RPMI7951 (cell line): ENCODE results near the gene XPO5. TPM values are rescaled to one million over a fixed set of nuclear protein-coding genes. Genes with fewer than 3 reads are reported as not detected.
A peak's percentile ranks its signal among the peaks of the same experiment; 100 is the strongest.
"Not testable (repeated sequence)": the region's sequence is repeated elsewhere in the genome, so short reads cannot be mapped to it uniquely, and the experiment has no call there.

ENCODE experiments used
- DNase-seq: peaks from one replicate; pipeline ENCODE4 v3.0.0-alpha.2; 2012; ENCODE audit warnings: low read depth
- total RNA-seq: library from RNA; depleted of rRNA; stranded (reverse); fragments of >200 nt; shearing (Covaris generic); gene quantifications from 2 replicates; pipeline ENCODE4 v1.2.3, GENCODE V29; 2014

Gene XPO5
- total RNA-seq, 1 experiment from 2014 or later: 48.1 TPM

DNA sequence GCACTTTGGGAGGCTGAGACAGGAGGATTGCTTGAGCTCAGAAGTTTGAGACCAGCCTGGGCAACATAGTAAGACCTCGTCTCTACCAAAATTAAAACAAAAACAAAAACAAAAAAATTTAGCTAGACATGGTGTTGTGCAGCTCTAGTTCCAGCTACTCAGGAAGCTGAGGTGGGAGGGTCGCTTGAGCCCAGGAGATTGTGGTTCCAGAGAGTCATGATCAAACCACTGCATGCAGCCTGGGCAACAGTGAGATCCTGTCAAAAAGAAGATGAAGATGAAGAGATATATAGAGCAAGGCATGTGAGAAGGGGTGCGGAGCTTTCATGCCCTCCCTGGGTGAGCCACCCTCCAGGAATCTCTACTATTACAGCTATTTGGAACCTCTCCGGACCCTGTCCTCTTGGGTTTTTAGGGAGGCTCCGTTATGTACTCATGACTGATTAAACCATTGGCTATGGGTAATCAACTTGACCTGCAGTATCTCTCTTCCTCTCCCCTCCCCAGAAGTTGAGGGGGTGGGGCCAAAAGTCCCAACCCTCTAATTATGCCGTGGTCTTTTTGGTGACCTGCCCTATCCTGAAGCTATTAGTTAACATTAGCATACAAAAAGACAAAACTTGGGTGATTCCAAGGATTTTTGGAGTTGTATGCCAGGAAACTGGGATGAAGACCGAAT, 9.2 kb upstream of the XPO5 start:
- DNase-seq: no peak

GRCh38 chr6:43582911-43583310, 7.1 kb upstream of the XPO5 start:
- no peak for DNase-seq

DNA sequence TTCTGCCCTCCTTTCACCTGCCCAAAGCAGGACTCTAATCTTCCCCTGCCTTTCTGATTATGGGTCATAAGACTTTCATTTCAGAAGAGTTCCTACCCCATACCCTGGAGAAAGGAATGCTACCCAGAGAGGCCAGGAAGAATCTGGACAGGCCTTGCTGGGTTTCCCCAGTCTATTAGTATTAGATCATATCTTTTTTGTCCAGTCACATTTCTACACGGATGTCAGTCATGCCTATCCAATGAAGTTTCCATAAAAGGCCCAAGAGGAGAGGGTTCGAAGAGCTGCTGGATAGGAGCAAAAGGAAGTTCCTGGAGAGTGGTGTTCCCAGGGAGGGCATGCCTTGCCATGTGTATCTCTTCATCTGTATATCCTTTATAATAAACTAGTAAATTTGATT, 3.3 kb upstream of the XPO5 start:
- DNase-seq: peak; percentile 42

- peak; percentile 9 for DNase-seq
These were observed 2.9 kb upstream of the XPO5 start for GRCh38 chr6:43578748-43579147.

DNA sequence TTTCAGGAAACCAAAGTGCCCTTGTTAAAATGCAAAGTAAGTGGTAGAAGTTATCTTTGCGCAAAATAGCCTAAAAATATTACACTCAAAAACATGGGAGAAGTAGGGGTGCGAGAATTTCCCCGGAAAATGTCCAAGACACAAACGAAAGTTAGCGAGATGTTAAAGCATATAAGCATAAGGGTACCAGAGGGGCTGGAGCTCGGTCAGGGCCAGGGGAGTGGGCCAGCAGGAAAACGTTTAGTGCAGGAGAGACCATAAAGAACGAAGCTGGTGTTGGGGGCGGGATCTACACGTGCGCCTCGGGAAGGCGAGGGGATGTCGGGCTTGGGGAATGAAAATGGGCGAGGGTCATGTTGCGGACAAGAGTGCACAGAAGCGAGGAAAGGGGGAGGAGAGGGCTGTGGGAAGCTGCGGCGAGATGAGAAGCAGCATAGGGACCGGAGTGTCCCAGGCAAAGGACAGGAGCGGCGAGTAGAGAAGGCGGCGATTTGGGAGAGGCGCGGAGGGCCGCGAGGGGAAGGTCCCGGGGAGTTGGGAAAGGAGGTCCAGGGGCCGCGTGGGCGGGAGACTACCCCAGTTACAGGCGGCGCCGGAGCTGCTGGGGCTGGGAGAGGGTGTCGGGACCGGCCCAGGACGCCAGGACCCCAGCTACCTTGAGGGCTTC, 600 bp downstream of the XPO5 start:
- DNase-seq: peak; percentile 33

- no peak for DNase-seq
These were observed 3.8 kb downstream of the XPO5 start for GRCh38 chr6:43572015-43572414.

GRCh38 chr6:43570876-43571441, 4.9 kb downstream of the XPO5 start:
- DNase-seq: no peak

DNA sequence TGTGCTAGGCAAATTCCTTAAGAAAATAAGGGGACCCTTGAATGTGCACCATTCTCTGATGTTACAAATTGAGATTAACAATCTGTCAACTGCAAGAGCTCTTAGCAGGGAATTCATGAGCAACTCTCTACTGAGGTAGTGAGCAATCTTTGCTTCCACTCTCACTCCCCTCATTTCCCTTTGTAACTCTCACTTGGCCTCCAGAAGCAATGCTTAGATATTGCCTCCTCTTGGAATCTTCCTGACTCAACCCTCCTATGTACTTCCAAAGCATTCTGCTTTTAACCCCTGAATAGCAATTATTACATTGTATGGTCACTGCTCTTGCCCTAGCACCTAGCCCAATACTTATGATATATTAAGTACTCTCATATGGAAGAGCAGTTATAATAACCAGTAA, 16.5 kb downstream of the XPO5 start:
- no peak for DNase-seq

- not testable (repeated sequence) for DNase-seq
These were observed 18.2 kb downstream of the XPO5 start for GRCh38 chr6:43557620-43558019.

DNA sequence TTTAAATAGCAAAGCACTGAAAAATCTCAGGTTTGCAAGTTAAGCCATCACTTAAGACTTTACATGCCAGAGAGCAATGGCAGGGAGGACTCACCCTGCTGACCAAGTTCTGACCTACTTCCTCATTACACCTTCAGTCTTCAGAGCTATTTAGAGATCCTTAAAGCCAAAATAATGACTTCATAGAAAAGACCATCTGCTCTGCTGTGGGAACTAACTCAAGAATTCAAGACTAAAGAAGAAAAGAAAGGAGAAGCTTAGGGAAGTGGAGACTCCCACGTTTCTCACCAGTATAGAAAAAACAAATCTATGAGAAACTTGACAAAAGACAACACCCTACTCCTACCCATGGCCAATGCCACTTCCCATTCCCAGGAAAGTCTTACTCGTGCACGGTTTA, 28.6 kb downstream of the XPO5 start:
- DNase-seq: no peak

DNA sequence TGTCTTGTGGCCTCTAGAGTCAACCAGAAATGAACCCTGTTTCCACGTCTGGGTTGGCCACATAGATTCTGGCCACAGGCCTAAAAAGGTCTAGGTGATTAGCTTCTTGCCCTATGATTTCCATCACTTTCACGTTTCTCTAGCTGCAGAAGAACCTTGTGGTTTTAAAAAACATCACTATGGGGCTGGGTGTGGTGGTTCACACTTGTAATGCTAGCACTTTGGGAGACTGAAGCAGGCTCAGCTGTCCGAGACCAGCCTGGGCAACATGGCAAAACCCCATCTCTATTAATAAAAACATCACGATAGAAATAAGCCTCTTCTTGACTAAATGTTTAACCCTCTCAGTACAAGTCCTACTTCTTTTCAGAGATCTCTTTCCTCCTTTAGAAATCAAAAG, 31.4 kb downstream of the XPO5 start:
- DNase-seq: no peak

DNA sequence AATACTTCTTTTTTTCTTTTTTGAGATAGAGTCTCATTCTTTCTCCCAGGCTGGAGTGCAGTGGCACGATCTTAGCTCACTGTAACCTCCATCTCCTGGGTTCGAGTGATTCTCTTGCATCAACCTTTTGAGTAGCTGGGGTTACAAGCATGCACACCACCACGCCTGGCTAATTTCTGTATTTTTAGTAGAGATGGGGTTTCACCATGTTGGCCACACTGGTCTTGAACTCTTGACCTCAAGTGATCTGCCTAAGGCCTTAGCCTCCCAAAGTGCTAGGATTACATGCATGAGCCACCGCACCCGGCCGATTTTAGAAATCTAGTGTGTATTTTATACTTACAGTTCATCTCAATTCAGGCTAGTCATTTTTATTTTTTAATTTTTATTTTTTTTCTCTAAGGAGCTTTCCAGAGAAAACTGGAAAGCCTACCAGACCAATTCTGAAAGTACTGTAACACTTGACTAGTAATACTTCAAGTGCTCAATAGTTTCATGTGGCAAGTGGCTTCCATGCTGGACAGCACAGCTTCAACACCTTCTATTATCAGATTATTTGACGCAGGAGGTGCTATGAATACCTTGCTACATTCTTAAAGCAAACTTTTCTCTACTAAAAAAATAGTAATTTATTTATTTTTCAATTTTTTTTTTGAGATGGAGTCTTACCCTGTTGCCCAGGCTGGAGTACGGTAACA, 33.9 kb downstream of the XPO5 start:
- no peak for DNase-seq

GRCh38 chr6:43540507-43540906, 35.3 kb downstream of the XPO5 start:
- no peak for DNase-seq

DNA sequence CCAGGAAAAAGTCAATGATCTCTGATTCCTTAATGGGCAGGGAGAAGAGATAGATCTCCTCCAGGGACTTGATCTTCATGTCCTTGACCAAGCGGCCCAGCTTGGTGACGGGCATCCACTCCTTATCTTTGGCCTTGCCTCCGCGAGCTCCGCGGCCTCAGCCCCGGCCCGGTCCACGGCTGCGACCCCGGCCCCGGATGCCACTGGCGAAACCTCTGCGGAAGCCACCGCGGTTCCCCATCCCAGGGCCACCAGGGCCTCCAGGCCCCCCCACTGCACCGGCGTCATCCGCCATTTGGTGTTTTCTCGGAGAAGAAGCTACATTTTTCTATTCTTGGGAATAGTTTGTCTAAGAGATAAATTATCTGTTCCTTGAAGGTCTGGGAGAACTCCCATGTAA, 36.4 kb downstream of the XPO5 start:
- not testable (repeated sequence) for DNase-seq

DNA sequence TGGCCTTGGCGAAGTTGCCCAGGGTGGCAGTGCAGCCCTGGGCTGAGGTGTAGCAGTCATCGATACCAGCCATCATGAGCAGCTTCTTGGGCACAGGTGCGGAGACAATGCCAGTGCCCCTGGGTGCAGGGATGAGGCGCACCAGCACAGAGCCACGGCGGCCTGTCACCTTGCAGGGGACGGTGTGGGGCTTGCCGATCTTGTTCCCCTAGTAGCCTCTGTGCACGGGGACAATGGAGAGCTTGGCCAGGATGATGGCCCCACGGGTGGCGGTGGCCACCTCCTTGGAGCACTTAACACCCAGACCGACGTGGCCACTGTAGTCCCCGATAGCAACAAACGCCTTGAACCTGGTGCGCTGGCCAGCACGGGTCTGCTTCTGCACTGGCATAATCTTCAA, 36.9 kb downstream of the XPO5 start:
- not testable (repeated sequence) for DNase-seq

GRCh38 chr6:43532201-43532600, 43.6 kb downstream of the XPO5 start:
- DNase-seq: no peak

DNA sequence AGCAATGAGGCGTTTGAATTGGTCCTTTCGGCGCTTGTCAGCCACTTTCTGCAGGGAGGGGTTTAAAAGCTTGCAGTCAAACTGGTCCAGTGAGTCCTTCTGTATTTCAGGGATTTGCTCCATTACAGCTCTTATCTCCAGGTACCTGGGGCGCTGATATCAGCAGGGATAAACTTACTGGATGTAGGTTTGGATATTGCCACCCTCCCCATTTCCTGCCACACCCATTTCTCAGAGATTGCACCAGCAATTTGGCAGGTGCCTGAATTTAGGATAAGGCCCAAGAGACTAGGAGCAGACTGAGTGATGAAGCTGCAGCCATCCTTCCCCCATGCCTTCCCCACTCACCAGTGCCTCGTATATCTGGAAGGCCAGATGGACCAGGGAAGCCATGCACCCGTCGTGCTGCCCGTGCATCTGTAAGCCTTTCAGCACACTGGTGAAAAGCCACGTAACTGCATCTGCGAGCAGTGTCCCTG, 51.3 kb downstream of the XPO5 start:
- DNase-seq: no peak

DNA sequence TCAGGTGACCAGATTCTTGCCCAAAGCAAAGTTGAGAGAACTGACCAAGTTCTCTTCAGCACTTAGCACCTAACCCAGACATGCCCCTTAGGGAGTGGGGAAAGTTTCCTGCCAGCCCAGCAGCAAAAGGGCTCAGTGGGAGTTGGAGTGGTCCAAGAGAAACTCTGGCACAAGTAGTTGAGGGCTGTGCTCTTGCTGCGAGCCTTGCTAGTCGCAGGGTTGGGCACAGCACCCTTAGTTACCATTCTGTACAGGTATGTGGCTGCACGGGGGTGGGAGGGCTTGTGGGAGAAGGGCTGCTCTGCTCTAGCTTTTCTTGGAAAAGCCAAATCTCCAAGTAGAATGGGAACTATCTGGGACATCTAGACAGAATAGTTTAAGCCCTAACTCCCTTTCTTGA, 52.6 kb downstream of the XPO5 start:
- DNase-seq: no peak

DNA sequence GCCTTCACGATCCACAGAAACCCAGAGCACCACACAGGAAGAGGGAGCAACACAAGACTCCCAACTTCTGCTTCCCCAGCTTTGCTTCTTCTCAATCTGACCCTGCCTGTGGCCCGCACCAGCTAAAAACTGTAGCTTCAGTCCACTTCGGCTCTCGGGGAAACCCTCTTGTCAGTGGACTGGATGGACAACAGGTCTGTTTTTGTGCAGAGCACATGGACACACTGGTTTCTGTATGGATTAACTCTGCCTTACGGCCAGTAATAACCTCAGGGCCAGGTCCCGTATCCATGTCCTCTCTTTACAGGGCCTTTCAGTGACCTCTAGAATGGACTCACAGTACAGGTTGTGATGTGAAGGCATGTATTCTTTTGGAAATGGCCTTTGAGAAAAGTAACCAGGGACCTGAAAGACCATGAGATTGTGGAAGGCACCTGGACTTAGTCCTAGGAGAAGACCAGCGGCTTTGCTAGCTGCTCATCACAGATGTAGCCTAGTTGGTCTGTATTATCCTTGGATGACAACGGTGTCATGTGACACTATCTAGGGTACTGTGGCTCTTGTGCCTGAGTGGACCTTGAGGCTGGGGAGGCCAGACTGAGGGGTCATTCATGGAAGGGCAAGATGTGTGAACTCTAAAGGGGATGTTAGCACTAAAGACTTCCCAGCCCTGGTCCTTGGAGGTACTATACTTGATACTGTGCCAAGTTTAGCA, 53.1 kb downstream of the XPO5 start:
- DNase-seq: no peak

DNA sequence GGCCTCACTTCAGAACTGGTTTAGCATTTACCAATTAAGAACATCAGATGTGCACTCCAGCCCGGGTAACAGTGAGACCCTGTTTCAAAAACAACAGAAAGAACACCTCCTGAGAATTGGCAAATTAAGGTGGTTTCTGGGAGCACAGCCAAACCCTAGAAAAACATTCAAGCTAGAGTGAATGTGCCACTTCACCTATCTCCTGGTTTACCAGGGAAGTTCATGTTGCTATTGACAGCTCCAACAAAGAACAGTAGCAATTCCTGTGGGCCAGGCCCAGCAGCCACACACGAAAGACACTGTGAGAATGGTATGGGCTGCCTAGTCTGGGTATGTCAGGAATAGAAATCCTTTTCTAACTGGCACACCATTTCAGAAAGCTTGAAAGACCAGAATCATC, 54.0 kb downstream of the XPO5 start:
- no peak for DNase-seq

DNA sequence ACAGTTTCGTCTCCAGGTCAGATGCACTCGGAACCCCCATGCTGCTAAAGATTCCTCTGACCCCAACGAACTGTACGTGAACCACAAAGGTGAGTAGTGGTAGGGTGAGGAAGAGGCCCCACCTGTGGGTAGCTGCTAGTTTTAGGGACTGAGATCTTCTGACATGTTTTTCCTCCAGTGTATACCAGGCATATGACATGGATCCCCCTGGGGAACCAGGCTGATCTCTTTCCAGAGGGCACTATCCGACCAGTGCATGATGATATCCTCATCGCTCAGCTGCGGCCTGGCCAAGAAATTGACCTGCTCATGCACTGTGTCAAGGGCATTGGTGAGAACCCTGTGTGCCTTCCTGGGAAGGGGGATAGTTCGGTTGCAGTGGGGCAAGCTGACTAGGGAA, 55.7 kb downstream of the XPO5 start:
- no peak for DNase-seq
